HepG2 (cell line): ENCODE measurements around the gene SORL1-AS1.

Experiments used
- ATAC-seq: fragments of 200-7000 bp; cut with Tn5 transposase; 3 replicates; pipeline ENCODE4 v1.9.1; 2020; ENCODE audit warnings: mild to moderate bottlenecking, moderate library complexity
- BruUV-seq: library from RNA; stranded (reverse); fragments of 400-500 nt; replicated peaks from 2 replicates; lab custom pipeline; 2021; lab: Mats Ljungman, UMichigan
- CTCF ChIA-PET: fragments of 300-600 bp; formaldehyde crosslinking; extraction: SDS; loops from one replicate; lab custom pipeline; 2021; ENCODE audit warnings: low total read pairs, inconsistent platforms, low intra/inter-chr PET ratio; lab: Yijun Ruan, JAX
- POLR2A ChIA-PET: fragments of 350-600 bp; sonication (Branson Sonifier 250); formaldehyde crosslinking; loops from one replicate; lab custom pipeline; 2020; ENCODE audit warnings: antibody characterized with exemption, inconsistent platforms; lab: Yijun Ruan, JAX
- DNase-seq: peaks from one replicate; pipeline ENCODE4 v3.0.0-alpha.2; 2015; ENCODE audit warnings: low spot score
- FAIRE-seq: peaks from 3 replicates; lab custom pipeline; 2011; peaks lifted over from hg19 to GRCh38; lab: Jason Lieb, UNC
- H2AFZ ChIP-seq: one replicate; pipeline ENCODE4 v1.6.1; 2011; ENCODE audit warnings: low read length, inconsistent platforms
- H3K27ac ChIP-seq: fragments of 300-600 bp; 3 replicates; pipeline ENCODE4 v1.8.0; 2011; ENCODE audit warnings: mixed run types, mild to moderate bottlenecking, mixed read lengths, low read length, inconsistent platforms; ENCODE audit not compliant: insufficient read depth; ENCODE audit errors: extremely low read length
- H3K27me3 ChIP-seq, 2 experiments: fragments of 200-600 bp in 1 of 2; 2 replicates in 1 of 2; 3 replicates in 1 of 2; pipeline versions ENCODE4 v1.6.0 to v1.8.0; 2011; ENCODE audit warnings: low read length in 2 of 2, mild to moderate bottlenecking in 2 of 2, moderate library complexity in 2 of 2, inconsistent platforms in 1 of 2; ENCODE audit not compliant: insufficient read depth in 2 of 2, control insufficient read depth in 1 of 2
- H3K36me3 ChIP-seq, 2 experiments: fragments of 200-600 bp in 1 of 2; replicated peaks in 1 of 2; 2 replicates in 1 of 2; 3 replicates in 1 of 2; pipeline versions ENCODE4 v1.5.1 to v1.8.0; 2011; ENCODE audit warnings: low read length in 2 of 2, inconsistent platforms in 1 of 2; ENCODE audit not compliant: insufficient read depth in 2 of 2, control insufficient read depth in 1 of 2
- H3K4me1 ChIP-seq: 2 replicates; pipeline ENCODE4 v1.5.1; 2012; ENCODE audit warnings: low read length, inconsistent platforms; ENCODE audit not compliant: insufficient read depth
- H3K4me2 ChIP-seq: 2 replicates; pipeline ENCODE4 v1.6.0; 2011; ENCODE audit warnings: low read depth, low read length, inconsistent platforms
- H3K4me3 ChIP-seq, 3 experiments: fragments of 200-600 bp in 1 of 3; sonication (generic), shearing (Covaris generic) in 1 of 3; replicated peaks in 1 of 3; 2 replicates each; pipeline ENCODE4 v1.5.1; 2011 to 2016; ENCODE audit warnings: low read length in 3 of 3, inconsistent platforms in 2 of 3, low read depth in 2 of 3, mild to moderate bottlenecking in 2 of 3, control low read depth in 1 of 3, mixed read lengths in 1 of 3; ENCODE audit not compliant: insufficient read depth in 1 of 3
- H3K79me2 ChIP-seq: one replicate; pipeline ENCODE4 v1.6.1; 2011; ENCODE audit warnings: low read length, inconsistent platforms; ENCODE audit not compliant: insufficient read depth
- H3K9ac ChIP-seq: 2 replicates; pipeline ENCODE4 v1.6.0; 2011; ENCODE audit warnings: mild to moderate bottlenecking, low read depth, low read length, inconsistent platforms; ENCODE audit not compliant: insufficient read depth
- H3K9me3 ChIP-seq: 2 replicates; pipeline ENCODE4 v1.5.1; 2012; ENCODE audit warnings: mild to moderate bottlenecking, low read length
- H4K20me1 ChIP-seq: 2 replicates; pipeline ENCODE4 v1.6.0; 2011; ENCODE audit warnings: inconsistent platforms, mild to moderate bottlenecking, low read length, moderate library complexity; ENCODE audit not compliant: insufficient read depth
- CCAR2 ChIP-seq: fragments of 200-400 bp; formaldehyde crosslinking; optimal IDR thresholded peaks from 2 replicates; pipeline ENCODE3; 2018; ENCODE audit warnings: low read depth, mild to moderate bottlenecking, low read length, moderate library complexity
- CEBPB ChIP-seq: IDR thresholded peaks from 2 replicates; pipeline ENCODE4 v1.6.1; 2011; ENCODE audit warnings: low read depth, low read length, improper control_type of control experiment, borderline replicate concordance
- FIP1L1 ChIP-seq: fragments of 200-400 bp; formaldehyde crosslinking; IDR thresholded peaks from 2 replicates; pipeline ENCODE4 v1.6.1; 2018; ENCODE audit warnings: low read depth, mild to moderate bottlenecking, low read length, moderate library complexity, borderline replicate concordance; ENCODE audit not compliant: insufficient read depth
- LBX2 ChIP-seq: sonication (generic); formaldehyde crosslinking; IDR thresholded peaks from 2 replicates; pipeline ENCODE4 v1.5.0; 2020; ENCODE audit warnings: missing genetic modification reagents, mild to moderate bottlenecking, borderline replicate concordance
- MLX ChIP-seq: IDR thresholded peaks from 2 replicates; pipeline ENCODE4 v1.6.1; 2016
- MNT ChIP-seq: fragments of 450-650 bp; IDR thresholded peaks from 2 replicates; pipeline ENCODE4 v1.6.1; 2016
- PAF1 ChIP-seq: IDR thresholded peaks from 2 replicates; pipeline ENCODE4 v1.6.1; 2016; ENCODE audit warnings: missing genetic modification reagents, missing compliant biosample characterization
- RFXANK ChIP-seq: IDR thresholded peaks from 2 replicates; pipeline ENCODE4 v1.6.1; 2016
- SIX4 ChIP-seq: sonication (generic); formaldehyde crosslinking; IDR thresholded peaks from 2 replicates; pipeline ENCODE4 v1.4.0; 2020; ENCODE audit warnings: missing genetic modification reagents
- THAP11 ChIP-seq: IDR thresholded peaks from 2 replicates; pipeline ENCODE4 v1.6.1; 2016; ENCODE audit warnings: missing biosample characterization, missing genetic modification reagents
- TRIM24 ChIP-seq: sonication (generic); formaldehyde crosslinking; IDR thresholded peaks from 2 replicates; pipeline ENCODE4 v1.8.0; 2022; ENCODE audit warnings: mild to moderate bottlenecking, missing genetic modification reagents
- ZFP62 ChIP-seq: sonication (generic); formaldehyde crosslinking; IDR thresholded peaks from 2 replicates; pipeline ENCODE4 v1.4.0; 2020; ENCODE audit warnings: missing genetic modification reagents
- ZNF274 ChIP-seq: sonication (generic); formaldehyde crosslinking; IDR thresholded peaks from 2 replicates; pipeline ENCODE4 v1.5.1; 2020; ENCODE audit warnings: mild to moderate bottlenecking, missing genetic modification reagents
- ZNF550 ChIP-seq: sonication (generic); formaldehyde crosslinking; IDR thresholded peaks from 2 replicates; pipeline ENCODE4 v1.4.0; 2020; ENCODE audit warnings: mild to moderate bottlenecking, missing genetic modification reagents, borderline replicate concordance
- ZNF770 ChIP-seq: sonication (generic); formaldehyde crosslinking; IDR thresholded peaks from 2 replicates; pipeline ENCODE4 v1.5.0; 2020; ENCODE audit warnings: mild to moderate bottlenecking, missing genetic modification reagents
- ZSCAN5A ChIP-seq: sonication (generic); formaldehyde crosslinking; IDR thresholded peaks from 2 replicates; pipeline ENCODE4 v1.8.0; 2022; ENCODE audit warnings: mild to moderate bottlenecking, missing genetic modification reagents, borderline replicate concordance
- WGBS: methylation state at CpG from one replicate; pipeline ENCODE4 v1.1.6; 2017; ENCODE audit warnings: low lambda C conversion rate; 5-methylcytosine and 5-hydroxymethylcytosine counted together
- in situ Hi-C: cut with HindIII; loops from 2 replicates; pipeline ENCODE4 v1.10.0; 2017; ENCODE audit warnings: low pct_unique_long_range_greater_than_20kb; ENCODE audit not compliant: extremely low pct_ligation_motif_present
- intact Hi-C: fragments of 100-400 bp; cut with micrococcal nuclease; formaldehyde crosslinking; loops from one replicate; pipeline ENCODE4 v1.10.0; 2022; ENCODE audit not compliant: unreplicated experiment

The SORL1-AS1 gene

GRCh38 chr11:121478895-121479697 is 26.3 kb upstream of the SORL1-AS1 start:
- Histone ChIP-seq H3K4me2 (no peak overlapping the region), H3K4me3 (no peak overlapping the region), H3K27me3 (no peaks in the 10 kb centered on the region), H3K9ac (no peak overlapping the region), H3K9me3 (no peaks in the 10 kb centered on the region), H4K20me1 (peaks cover 27% of the 10 kb centered on the region; the same call in 1 of the 2 replicates), H3K79me2 (peaks cover 10% of the 10 kb centered on the region), H3K27ac (no peak overlapping the region), H3K36me3 (peaks cover 28 to 45% of the 10 kb centered on the region in 2 experiments), H3K4me1 (peaks cover 41% of the 10 kb centered on the region), H2AFZ (no peak overlapping the region)
- DNase-seq: no peak
- in situ Hi-C loops: no loop called here
- no peak; the same call in 2 of the 3 replicates for ATAC-seq
- intact Hi-C loops: no loop called here
- ChIA-PET POLR2A (no interaction called here), CTCF (no interaction called here)
- WGBS: over 99% methylated on average over 13 of the region's 25 CpGs
- TF ChIP-seq ZNF550 (CRISPR knock-in tag) (no peak), SIX4 (no peak), MLX (no peak), LBX2 (CRISPR knock-in tag) (no peak), CEBPB (no peak), PAF1 (no peak), THAP11 (no peak), RFXANK (CRISPR knock-in tag) (no peak), ZFP62 (CRISPR knock-in tag) (no peak), ZNF770 (no peak), FIP1L1 (no peak), ZSCAN5A (CRISPR knock-in tag) (no peak), TRIM24 (no peak), ZNF274 (CRISPR knock-in tag) (no peak), MNT (no peak), CCAR2 (no peak)
- BruUV-seq: no TSS peak
- FAIRE-seq: no peak
